Measurements from ENCODE around the gene PLOD1.

DNA sequence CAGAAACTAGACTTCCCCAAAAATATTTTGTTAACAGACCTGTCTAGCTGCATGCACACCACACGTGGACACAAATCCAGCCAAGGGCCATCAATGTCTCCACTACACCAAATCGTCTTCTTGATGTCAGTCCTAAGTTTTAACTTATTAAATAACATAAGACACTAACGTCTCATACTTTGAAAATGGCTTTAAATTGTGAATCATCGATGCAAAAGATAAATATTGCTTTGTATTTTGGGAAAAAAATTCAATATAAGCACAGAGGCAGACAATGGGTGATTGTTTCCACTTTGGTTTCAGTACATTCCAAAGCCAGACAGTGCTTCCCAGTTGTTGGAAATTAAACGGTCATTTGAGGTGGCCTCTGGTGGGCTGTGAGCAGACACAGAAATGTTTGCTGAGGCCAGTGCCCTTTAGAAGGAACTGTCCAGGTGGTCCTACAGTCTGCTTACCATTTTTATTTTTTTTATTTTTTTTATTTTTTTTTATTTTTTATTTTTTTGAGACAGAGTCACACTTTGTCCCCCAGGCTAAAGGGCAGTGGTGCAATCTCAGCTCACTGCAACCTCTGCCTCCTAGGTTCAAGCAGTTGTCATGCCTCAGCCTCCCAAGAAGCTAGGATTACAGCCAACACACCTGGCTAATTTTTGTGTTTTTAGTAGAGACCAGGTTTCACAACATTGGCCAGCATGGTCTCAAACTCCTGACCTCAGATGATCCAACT is 6.5 kb upstream of the PLOD1 start:
- TF ChIP-seq, protein P1, sequence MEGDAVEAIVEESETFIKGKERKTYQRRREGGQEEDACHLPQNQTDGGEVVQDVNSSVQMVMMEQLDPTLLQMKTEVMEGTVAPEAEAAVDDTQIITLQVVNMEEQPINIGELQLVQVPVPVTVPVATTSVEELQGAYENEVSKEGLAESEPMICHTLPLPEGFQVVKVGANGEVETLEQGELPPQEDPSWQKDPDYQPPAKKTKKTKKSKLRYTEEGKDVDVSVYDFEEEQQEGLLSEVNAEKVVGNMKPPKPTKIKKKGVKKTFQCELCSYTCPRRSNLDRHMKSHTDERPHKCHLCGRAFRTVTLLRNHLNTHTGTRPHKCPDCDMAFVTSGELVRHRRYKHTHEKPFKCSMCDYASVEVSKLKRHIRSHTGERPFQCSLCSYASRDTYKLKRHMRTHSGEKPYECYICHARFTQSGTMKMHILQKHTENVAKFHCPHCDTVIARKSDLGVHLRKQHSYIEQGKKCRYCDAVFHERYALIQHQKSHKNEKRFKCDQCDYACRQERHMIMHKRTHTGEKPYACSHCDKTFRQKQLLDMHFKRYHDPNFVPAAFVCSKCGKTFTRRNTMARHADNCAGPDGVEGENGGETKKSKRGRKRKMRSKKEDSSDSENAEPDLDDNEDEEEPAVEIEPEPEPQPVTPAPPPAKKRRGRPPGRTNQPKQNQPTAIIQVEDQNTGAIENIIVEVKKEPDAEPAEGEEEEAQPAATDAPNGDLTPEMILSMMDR (IDR thresholded peaks at IDR 0.05) = no peak
- TF ChIP-seq EP300 (IDR thresholded peaks at IDR 0.05; ENCODE audit: low read depth) (no peak), POLR2A (IDR thresholded peaks at IDR 0.05) (no peak)

Data from transverse colon (tissue), 3 donors.